Endothelial cell of umbilical vein (primary cell): Measurements from ENCODE around the gene TMEM18. TPM values are rescaled to one million over a fixed set of nuclear protein-coding genes. Genes with fewer than 3 reads are reported as not detected.

Experiments used
- BruUV-seq: library from RNA; stranded (reverse); fragments of 400-500 nt; replicated peaks from 2 replicates; lab custom pipeline; 2021; lab: Mats Ljungman, UMichigan
- CTCF ChIA-PET: fragments of 300-600, 350-600 bp; sonication (Branson Sonifier 250); formaldehyde crosslinking; loops from one replicate; lab custom pipeline; 2021; ENCODE audit warnings: antibody characterized with exemption, inconsistent platforms; lab: Charles Lee
- POLR2A ChIA-PET: fragments of 300-600, 350-600 bp; sonication (Branson Sonifier 250); formaldehyde crosslinking; loops from one replicate; lab custom pipeline; 2021; ENCODE audit warnings: antibody characterized with exemption, inconsistent platforms; lab: Charles Lee
- DNase-seq: peaks from one replicate; pipeline ENCODE4 v3.0.0-alpha.2; 2011; ENCODE audit warnings: low read depth, low spot score
- FAIRE-seq: peaks from 2 replicates; lab custom pipeline; 2011; peaks lifted over from hg19 to GRCh38; lab: Jason Lieb, UNC
- H2AFZ ChIP-seq: 2 replicates; pipeline ENCODE4 v1.6.0; 2012; ENCODE audit warnings: low read depth, low read length, control low read depth, inconsistent platforms
- H3K27ac ChIP-seq: 2 replicates; pipeline ENCODE4 v1.5.1; 2011; ENCODE audit warnings: low read depth, mild to moderate bottlenecking, control low read depth, low read length, moderate library complexity; ENCODE audit not compliant: insufficient read depth
- H3K27me3 ChIP-seq, 2 experiments: 2 replicates each; pipeline versions ENCODE4 v1.6.0 to v1.6.1; 2011; ENCODE audit warnings: low read length in 2 of 2, mixed read lengths in 1 of 2; ENCODE audit not compliant: control insufficient read depth in 2 of 2, insufficient read depth in 2 of 2
- H3K36me3 ChIP-seq, 2 experiments: 2 replicates in 1 of 2; 3 replicates in 1 of 2; pipeline ENCODE4 v1.5.1; 2011; ENCODE audit warnings: low read length in 2 of 2, mild to moderate bottlenecking in 1 of 2, moderate library complexity in 1 of 2; ENCODE audit not compliant: control insufficient read depth in 2 of 2, insufficient read depth in 2 of 2; ENCODE audit errors: extremely low read depth in 1 of 2
- H3K4me1 ChIP-seq: 3 replicates; pipeline ENCODE4 v1.5.1; 2011; ENCODE audit warnings: mild to moderate bottlenecking, low read length; ENCODE audit not compliant: control insufficient read depth, insufficient read depth; ENCODE audit errors: extremely low read depth
- H3K4me2 ChIP-seq: 2 replicates; pipeline ENCODE4 v1.6.1; 2011; ENCODE audit warnings: low read length, control low read depth, mixed read lengths; ENCODE audit not compliant: insufficient read depth
- H3K4me3 ChIP-seq, 3 experiments: fragments of 200-600 bp in 1 of 3; sonication (generic), shearing (Covaris generic) in 1 of 3; replicated peaks in 1 of 3; 2 replicates each; pipeline ENCODE4 v1.5.1; 2011 to 2016; ENCODE audit warnings: control low read depth in 3 of 3, low read length in 3 of 3, mild to moderate bottlenecking in 2 of 3, inconsistent platforms in 1 of 3, low read depth in 1 of 3, moderate library complexity in 1 of 3; ENCODE audit not compliant: insufficient read depth in 1 of 3
- H3K79me2 ChIP-seq: 2 replicates; pipeline ENCODE4 v1.6.0; 2012; ENCODE audit warnings: low read length, inconsistent platforms; ENCODE audit not compliant: control insufficient read depth, insufficient read depth
- H3K9ac ChIP-seq: replicated peaks from 2 replicates; pipeline ENCODE3; 2011; ENCODE audit warnings: low read length, control low read depth; ENCODE audit not compliant: insufficient read depth; ENCODE audit errors: extremely low read depth
- H3K9me1 ChIP-seq: replicated peaks from 3 replicates; pipeline ENCODE4 v1.6.0; 2011; ENCODE audit warnings: mild to moderate bottlenecking, low read length; ENCODE audit not compliant: control insufficient read depth, insufficient read depth; ENCODE audit errors: extremely low read depth
- H3K9me3 ChIP-seq: replicated peaks from 2 replicates; pipeline ENCODE4 v1.5.1; 2012; ENCODE audit warnings: low read length, inconsistent platforms; ENCODE audit not compliant: control insufficient read depth, insufficient read depth
- H4K20me1 ChIP-seq: replicated peaks from 2 replicates; pipeline ENCODE3; 2011; ENCODE audit warnings: mild to moderate bottlenecking, low read length; ENCODE audit not compliant: control insufficient read depth, insufficient read depth; ENCODE audit errors: extremely low read depth
- CTCF ChIP-seq, 2 donors: IDR thresholded peaks; 1 replicate in 1 of 2; 2 replicates in 1 of 2; pipeline ENCODE4 v1.5.1; 2011; ENCODE audit warnings: low read length in 2 of 2, mild to moderate bottlenecking in 2 of 2, moderate library complexity in 2 of 2, control low read depth in 1 of 2, inconsistent platforms in 1 of 2, low read depth in 1 of 2; ENCODE audit not compliant: insufficient read depth in 1 of 2; ENCODE audit errors: extremely low read depth in 1 of 2
- EZH2 ChIP-seq: IDR thresholded peaks from 2 replicates; pipeline ENCODE4 v1.6.1; 2012; ENCODE audit warnings: borderline replicate concordance, low read depth, mild to moderate bottlenecking, moderate library complexity, low read length, inconsistent platforms; ENCODE audit not compliant: severe bottlenecking
- FOS ChIP-seq: IDR thresholded peaks from 2 replicates; pipeline ENCODE4 v1.6.1; 2011; ENCODE audit warnings: mild to moderate bottlenecking, low read length, moderate library complexity, borderline replicate concordance; ENCODE audit not compliant: insufficient read depth
- GATA2 ChIP-seq: IDR thresholded peaks from 2 replicates; pipeline ENCODE4 v1.7.0; 2011; ENCODE audit warnings: low read depth, mild to moderate bottlenecking, moderate library complexity, mixed read lengths, low read length; ENCODE audit not compliant: insufficient read length, insufficient read depth
- JUN ChIP-seq: IDR thresholded peaks from 2 replicates; pipeline ENCODE4 v1.6.1; 2011; ENCODE audit warnings: borderline replicate concordance, low read depth; ENCODE audit not compliant: insufficient read length, insufficient read depth
- MAX ChIP-seq: IDR thresholded peaks from 2 replicates; pipeline ENCODE4 v1.6.1; 2011; ENCODE audit not compliant: insufficient read depth, insufficient read length
- MYC ChIP-seq: IDR thresholded peaks from one replicate; pipeline ENCODE4 v1.6.1; 2011; ENCODE audit warnings: mild to moderate bottlenecking, low read depth, low read length
- POLR2A ChIP-seq: IDR thresholded peaks from 2 replicates; pipeline ENCODE4 v1.6.1; 2012; ENCODE audit warnings: low read depth, mild to moderate bottlenecking, control low read depth, low read length
- POLR2AphosphoS5 ChIP-seq: IDR thresholded peaks from 2 replicates; pipeline ENCODE4 v1.6.1; 2012; ENCODE audit warnings: low read depth, mild to moderate bottlenecking, control low read depth, low read length, moderate library complexity; ENCODE audit not compliant: insufficient read depth
- dilution Hi-C: fragments of 300-500 bp; cut with MboI; formaldehyde crosslinking; loops from one replicate; pipeline ENCODE4 v1.15.0; 2019; ENCODE audit warnings: low sequenced_read_pairs; ENCODE audit not compliant: extremely low pct_ligation_motif_present
- intact Hi-C: fragments of 100-400 bp; cut with micrococcal nuclease; formaldehyde crosslinking; loops from one replicate; pipeline ENCODE4 v1.10.0; 2022
- polyA plus RNA-seq, 4 experiments: library from polyadenylated mRNA; depleted of rRNA in 3 of 4; stranded (reverse) in 3 of 4; unstranded in 1 of 4; fragments of >200 nt; gene quantifications; 2 replicates each; pipeline versions ENCODE4 v1.2.1 to v1.2.3, GENCODE V29; 2011 to 2012; ENCODE audit warnings: missing spikeins in 1 of 4
- total RNA-seq: library from RNA; stranded (reverse); gene quantifications from 2 replicates; pipeline ENCODE4 v1.2.3, GENCODE V29; 2021

TMEM18 gene
- total and polyA plus RNA-seq, 2 donors (not counting 3 experiments of a cell fraction or from before 2014, with no cell fraction given): 19.1 to 23.1 TPM

GRCh38 chr2:639703-640102 is 37.5 kb downstream of the TMEM18 start:
- dilution Hi-C loops (no loop called here), intact Hi-C loops (no loop called here)
- no TSS peak for BruUV-seq
- Histone ChIP-seq H2AFZ (no peak overlapping the region), H4K20me1 (no peaks in the 10 kb centered on the region), H3K79me2 (no peaks in the 10 kb centered on the region), H3K9ac (no peak overlapping the region), H3K36me3 (no peaks in the 10 kb centered on the region), H3K27me3 (no peaks in the 10 kb centered on the region), H3K4me1 (no peaks in the 10 kb centered on the region), H3K4me2 (no peak overlapping the region), H3K9me1 (no peaks in the 10 kb centered on the region), H3K27ac (no peak overlapping the region), H3K4me3 (no peak overlapping the region), H3K9me3 (no peaks in the 10 kb centered on the region)
- FAIRE-seq (no peak), DNase-seq (no peak)
- TF ChIP-seq CTCF (IDR thresholded peaks at IDR 0.05; ENCODE audit: extremely low read depth in 1 of 2, insufficient read depth in 1 of 2, low read depth in 1 of 2, low read length in 2 of 2): no peak
- no peak for TF ChIP-seq POLR2AphosphoS5
- TF ChIP-seq MYC: no peak
- no peak for TF ChIP-seq FOS
- no peak for TF ChIP-seq MAX
- no peak for TF ChIP-seq GATA2
- TF ChIP-seq EZH2: no peak
- TF ChIP-seq POLR2A: no peak
- no peak for TF ChIP-seq JUN
- POLR2A ChIA-PET: no interaction called here
- CTCF ChIA-PET: no interaction called here
